Tibial nerve (tissue), 4 donors: ENCODE data around the gene LARP4B. TPM values are rescaled to one million over a fixed set of nuclear protein-coding genes. Genes with fewer than 3 reads are reported as not detected.

Experiments
- DNase-seq, 2 donors: peaks; one replicate each; pipeline ENCODE4 v3.0.0-alpha.2; 2019; ENCODE audit warnings: low spot score in 2 of 2
- H3K27ac ChIP-seq, 4 donors: fragments of 200-600 bp; sonication (generic) in 3 of 4; one replicate each; pipeline ENCODE4 v1.5.1; 2017 to 2019; ENCODE audit warnings: mild to moderate bottlenecking in 1 of 4
- H3K27me3 ChIP-seq, 2 donors: fragments of 200-600 bp; sonication (generic) in 1 of 2; one replicate each; pipeline versions ENCODE4 v1.5.1 to v1.6.0; 2017 to 2019
- H3K36me3 ChIP-seq, 3 donors: fragments of 200-600 bp; sonication (generic); one replicate each; pipeline ENCODE4 v1.5.1; 2018 to 2019
- H3K4me1 ChIP-seq, 4 donors: fragments of 200-600 bp; sonication (generic) in 3 of 4; one replicate each; pipeline ENCODE4 v1.5.1; 2017 to 2019
- H3K4me3 ChIP-seq, 4 donors: fragments of 200-600 bp; sonication (generic) in 3 of 4; one replicate each; pipeline ENCODE4 v1.5.1; 2017 to 2019; ENCODE audit warnings: mild to moderate bottlenecking in 1 of 4, moderate library complexity in 1 of 4
- H3K9me3 ChIP-seq, 4 donors: fragments of 200-600 bp; sonication (generic) in 3 of 4; one replicate each; pipeline ENCODE4 v1.5.1; 2017 to 2019
- EP300 ChIP-seq, 2 donors: sonication (generic); formaldehyde crosslinking; IDR thresholded peaks; one replicate each; pipeline ENCODE4 v1.6.1; 2017; ENCODE audit warnings: antibody characterized with exemption in 2 of 2, mild to moderate bottlenecking in 1 of 2
- POLR2A ChIP-seq, 2 donors: fragments of 450-650 bp; IDR thresholded peaks; one replicate each; pipeline ENCODE4 v1.6.1; 2017; ENCODE audit warnings: antibody characterized with exemption in 2 of 2, mild to moderate bottlenecking in 2 of 2, moderate library complexity in 2 of 2
- WGBS, 2 donors: methylation state at CpG; one replicate each; pipeline ENCODE4 v1.1.5; 2018; 5-methylcytosine and 5-hydroxymethylcytosine counted together
- total RNA-seq, 4 donors: library from RNA; depleted of rRNA; stranded (reverse); fragments of >200 nt; gene quantifications; one replicate each; pipeline ENCODE4 v1.1.0, GENCODE V29; 2016
- TF ChIP-seq, protein P1 (sequence below), 5 experiments: fragments of 200-600 bp in 3 of 5; fragments of 450-650 bp in 2 of 5; sonication (generic) in 3 of 5; IDR thresholded peaks; one replicate each; pipeline ENCODE4 v1.5.1; 2016 to 2019; ENCODE audit warnings: antibody characterized with exemption in 5 of 5, mild to moderate bottlenecking in 3 of 5, moderate library complexity in 2 of 5

The LARP4B gene
- total RNA-seq, 4 donors from 2014 or later, result 50.2 to 64.7 (median 58.6) TPM

DNA sequence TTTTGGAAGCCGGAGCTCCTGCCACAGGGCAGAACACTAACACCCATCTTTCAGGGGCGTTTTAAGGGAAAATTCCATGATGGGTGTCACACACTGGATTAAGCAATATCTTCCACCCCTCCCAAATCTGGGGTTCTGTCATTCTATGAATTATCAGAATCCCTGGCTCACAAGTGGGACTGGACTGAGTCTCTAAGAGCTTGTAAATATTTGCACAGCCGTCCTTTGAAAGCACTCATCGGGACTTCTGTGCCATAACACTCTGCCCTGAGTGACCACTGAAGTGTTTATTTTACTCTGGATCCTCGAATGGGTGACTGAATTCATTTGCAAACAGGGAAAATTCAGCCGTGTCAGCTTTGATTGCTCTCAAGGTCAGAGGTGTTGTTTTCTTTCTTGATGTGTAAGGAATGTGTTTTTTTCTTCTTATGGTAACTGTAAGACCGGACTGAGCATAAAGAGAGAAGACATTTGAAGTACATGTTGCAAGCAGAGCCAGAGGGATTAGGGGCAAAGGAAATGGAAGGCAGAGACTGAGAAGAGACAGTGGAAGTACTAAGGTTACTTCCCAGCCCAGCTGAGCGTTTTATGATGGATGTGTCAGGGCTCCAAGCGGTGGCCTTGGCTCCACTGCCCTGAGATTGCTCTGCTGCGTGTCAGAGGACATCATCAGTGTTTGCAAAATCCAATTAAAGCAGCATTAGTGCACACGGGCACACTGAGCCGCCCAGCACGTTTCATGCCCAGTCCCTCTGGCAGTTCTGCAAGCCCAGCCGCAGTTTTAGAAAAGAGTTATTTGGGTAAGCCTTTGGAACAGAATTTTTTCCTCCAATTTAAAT lies 39.0 kb upstream of the LARP4B start:
- WGBS, 2 donors, result 36 to 40% methylated on average over 14 of the region's 14 CpGs
- Histone ChIP-seq H3K4me1 (peaks cover 0 to 7% (median 0%) of the 10 kb centered on the region in 4 donors), H3K36me3 (no peaks in the 10 kb centered on the region), H3K27ac (no peak overlapping the region), H3K4me3 (no peak overlapping the region), H3K27me3 (no peaks in the 10 kb centered on the region), H3K9me3 (peaks cover 0 to 27% (median 0%) of the 10 kb centered on the region in 4 donors)
- TF ChIP-seq EP300 (IDR thresholded peaks at IDR 0.05) (no peak), POLR2A (IDR thresholded peaks at IDR 0.05) (no peak)
- TF ChIP-seq, protein P1, sequence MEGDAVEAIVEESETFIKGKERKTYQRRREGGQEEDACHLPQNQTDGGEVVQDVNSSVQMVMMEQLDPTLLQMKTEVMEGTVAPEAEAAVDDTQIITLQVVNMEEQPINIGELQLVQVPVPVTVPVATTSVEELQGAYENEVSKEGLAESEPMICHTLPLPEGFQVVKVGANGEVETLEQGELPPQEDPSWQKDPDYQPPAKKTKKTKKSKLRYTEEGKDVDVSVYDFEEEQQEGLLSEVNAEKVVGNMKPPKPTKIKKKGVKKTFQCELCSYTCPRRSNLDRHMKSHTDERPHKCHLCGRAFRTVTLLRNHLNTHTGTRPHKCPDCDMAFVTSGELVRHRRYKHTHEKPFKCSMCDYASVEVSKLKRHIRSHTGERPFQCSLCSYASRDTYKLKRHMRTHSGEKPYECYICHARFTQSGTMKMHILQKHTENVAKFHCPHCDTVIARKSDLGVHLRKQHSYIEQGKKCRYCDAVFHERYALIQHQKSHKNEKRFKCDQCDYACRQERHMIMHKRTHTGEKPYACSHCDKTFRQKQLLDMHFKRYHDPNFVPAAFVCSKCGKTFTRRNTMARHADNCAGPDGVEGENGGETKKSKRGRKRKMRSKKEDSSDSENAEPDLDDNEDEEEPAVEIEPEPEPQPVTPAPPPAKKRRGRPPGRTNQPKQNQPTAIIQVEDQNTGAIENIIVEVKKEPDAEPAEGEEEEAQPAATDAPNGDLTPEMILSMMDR (IDR thresholded peaks at IDR 0.05), result no peak
- no peak for DNase-seq

DNA sequence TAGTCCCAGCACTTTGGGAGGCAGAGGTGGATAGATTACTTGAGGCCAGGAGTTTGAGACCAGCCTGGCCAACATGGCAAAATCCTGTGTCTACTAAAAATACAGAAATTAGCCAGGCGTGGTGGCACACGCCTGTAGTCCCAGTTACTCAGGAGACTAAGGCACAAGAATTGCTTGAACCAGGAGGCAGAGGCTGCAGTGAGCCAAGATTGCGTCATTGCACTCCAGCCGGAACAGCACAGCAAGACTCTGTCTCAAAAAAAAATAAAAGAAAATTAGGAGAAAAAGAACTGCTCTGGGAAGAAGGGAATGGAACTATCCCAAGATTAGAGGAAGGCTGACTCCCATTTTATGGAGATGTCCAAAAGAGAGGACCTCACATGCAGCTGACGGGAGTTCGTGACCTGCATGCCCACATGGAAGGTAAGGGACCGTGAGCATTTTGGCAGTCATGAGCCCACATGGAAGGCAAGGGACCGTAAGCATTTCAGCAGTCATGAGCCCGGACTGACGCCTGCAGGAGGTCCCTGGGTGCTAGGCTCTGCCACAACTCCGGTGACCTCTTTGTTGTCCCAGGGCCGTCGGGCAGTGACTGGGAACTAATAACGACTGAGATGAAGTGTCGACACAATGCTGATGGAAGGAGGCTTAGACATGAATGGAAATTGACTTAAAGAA lies 38.1 kb upstream of the LARP4B start:
- Histone ChIP-seq H3K27me3 (no peaks in the 10 kb centered on the region), H3K4me1 (peaks cover 0 to 7% (median 0%) of the 10 kb centered on the region in 4 donors), H3K36me3 (no peaks in the 10 kb centered on the region), H3K9me3 (peaks cover 0 to 32% (median 0%) of the 10 kb centered on the region in 4 donors), H3K4me3 (no peak overlapping the region), H3K27ac (no peak overlapping the region)
- 62 to 73% methylated on average over 15 of the region's 15 CpGs for WGBS, 2 donors
- TF ChIP-seq POLR2A (IDR thresholded peaks at IDR 0.05), result no peak
- TF ChIP-seq EP300 (IDR thresholded peaks at IDR 0.05), result no peak
- TF ChIP-seq, protein P1 (IDR thresholded peaks at IDR 0.05), result no peak
- DNase-seq, result no peak

DNA sequence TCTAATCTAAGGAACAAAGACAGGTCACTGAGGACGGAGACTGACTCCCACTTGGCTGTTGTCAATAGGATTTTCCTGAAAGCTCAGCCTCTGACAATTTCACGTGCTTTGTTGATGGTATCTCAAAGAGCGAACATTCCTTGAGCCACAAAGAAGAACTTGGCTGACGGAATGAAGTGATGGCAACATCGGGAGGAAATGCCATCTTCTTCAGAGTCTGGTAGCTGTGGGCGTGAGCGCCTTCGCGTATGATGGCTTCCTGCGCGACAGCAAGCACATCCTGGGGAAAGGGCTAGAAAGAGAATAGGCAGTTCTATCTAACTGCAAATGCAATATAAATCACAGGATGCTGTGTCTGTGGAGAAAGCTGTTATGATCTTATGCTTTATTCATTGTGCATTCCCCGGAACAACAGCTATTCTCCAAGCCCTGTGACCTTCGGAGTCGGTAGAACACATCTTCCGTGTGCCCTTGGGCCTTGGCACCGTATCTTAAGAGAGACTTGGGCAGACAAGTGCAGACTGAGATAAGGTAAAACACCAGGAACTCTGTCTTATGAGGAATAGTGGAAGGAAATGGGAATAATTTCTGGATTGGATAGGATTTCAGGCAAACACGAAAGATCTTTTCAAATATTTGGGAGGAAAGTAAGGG lies 37.2 kb upstream of the LARP4B start:
- Histone ChIP-seq H3K36me3 (no peaks in the 10 kb centered on the region), H3K4me3 (no peak overlapping the region), H3K4me1 (peaks cover 0 to 7% (median 0%) of the 10 kb centered on the region in 4 donors), H3K9me3 (peaks cover 0 to 32% (median 0%) of the 10 kb centered on the region in 4 donors), H3K27me3 (no peaks in the 10 kb centered on the region), H3K27ac (no peak overlapping the region)
- TF ChIP-seq EP300 (IDR thresholded peaks at IDR 0.05) (no peak), POLR2A (IDR thresholded peaks at IDR 0.05) (no peak)
- TF ChIP-seq, protein P1 (IDR thresholded peaks at IDR 0.05), result no peak
- no peak for DNase-seq
- WGBS, 2 donors, result 80 to 82% methylated on average over 17 of the region's 17 CpGs

DNA sequence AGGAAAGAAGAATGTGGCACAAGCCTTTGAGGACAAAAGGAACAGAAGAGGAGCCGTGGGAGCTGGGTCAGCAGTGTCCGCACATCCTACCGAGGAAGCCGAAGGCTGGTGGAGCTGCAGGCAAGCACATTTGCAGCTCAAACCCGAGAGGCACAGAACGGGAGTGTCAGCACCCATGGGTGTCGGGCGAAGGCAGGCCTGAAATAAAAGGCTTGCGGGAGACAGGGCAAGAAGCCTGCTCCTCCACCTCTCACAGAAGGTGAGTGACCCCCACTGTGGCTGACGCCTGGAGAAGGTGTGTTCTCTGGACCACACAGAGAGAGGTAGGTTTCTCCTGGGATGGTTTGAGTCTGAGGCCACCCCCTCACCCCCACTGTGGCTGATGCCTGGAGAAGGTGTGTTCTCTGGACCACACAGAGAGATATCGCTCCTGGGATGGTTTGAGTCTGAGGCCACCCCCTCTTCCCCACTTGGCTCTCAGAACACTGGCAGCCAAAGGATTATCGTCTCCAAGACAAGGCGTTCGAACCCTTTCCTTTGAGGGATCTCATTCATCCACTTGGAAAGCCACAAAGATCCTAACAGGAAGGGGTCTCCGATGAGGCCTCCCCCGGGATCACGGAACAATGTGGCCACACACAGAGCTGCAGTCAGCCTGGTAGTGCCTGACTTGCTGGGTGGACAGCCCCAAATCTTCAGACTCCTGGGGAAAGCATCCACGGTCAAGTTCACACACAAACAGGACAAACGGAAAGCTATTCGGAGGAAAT lies 35.1 kb upstream of the LARP4B start:
- TF ChIP-seq POLR2A (IDR thresholded peaks at IDR 0.05) (no peak), EP300 (IDR thresholded peaks at IDR 0.05) (no peak)
- TF ChIP-seq, protein P1 (IDR thresholded peaks at IDR 0.05), result no peak
- Histone ChIP-seq H3K9me3 (peaks cover 0 to 26% (median 0%) of the 10 kb centered on the region in 4 donors), H3K4me1 (peaks cover 0 to 7% (median 0%) of the 10 kb centered on the region in 4 donors), H3K27ac (no peak overlapping the region), H3K4me3 (no peak overlapping the region), H3K27me3 (no peaks in the 10 kb centered on the region), H3K36me3 (no peaks in the 10 kb centered on the region)
- no peak for DNase-seq
- WGBS, 2 donors, result 79 to 84% methylated on average over 20 of the region's 20 CpGs
